ENCODE data around the gene NFATC2IP.

DNA sequence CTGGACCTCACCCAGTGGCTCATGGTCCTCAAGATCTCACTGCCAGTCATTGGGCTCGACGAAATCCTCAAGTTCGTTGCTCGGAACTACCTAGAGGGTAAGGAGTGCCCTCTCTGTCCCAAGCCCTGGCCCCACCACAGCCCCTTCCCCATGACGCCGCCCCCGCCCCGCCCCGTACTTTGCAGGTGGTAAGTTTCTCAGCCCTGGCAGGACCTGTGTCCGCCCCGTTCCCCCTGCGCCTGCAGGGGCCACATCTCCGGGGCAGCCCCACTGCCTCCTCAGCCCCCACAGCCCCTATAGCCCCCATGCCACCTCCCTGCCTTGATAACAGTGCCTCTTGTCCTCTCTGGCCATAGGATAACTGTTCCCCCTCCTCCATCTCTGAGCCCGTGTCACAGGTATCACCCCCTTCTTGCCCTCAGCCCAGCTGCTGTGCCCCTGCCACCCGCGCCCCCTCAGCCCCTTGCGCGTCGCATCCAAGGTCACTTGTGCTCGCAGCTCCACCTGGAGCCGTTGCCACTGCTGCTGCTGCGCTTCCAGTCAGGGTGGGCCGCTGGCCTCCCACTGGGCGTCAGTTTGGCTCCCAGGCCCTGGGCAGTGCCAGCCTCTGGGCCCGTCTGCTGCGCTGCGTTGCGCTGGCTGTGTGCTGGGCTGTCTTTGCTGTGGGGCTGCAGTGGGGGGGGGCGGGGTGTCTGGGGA, 47.2 kb upstream of the NFATC2IP start:
- TF ChIP-seq CTCF (IDR thresholded peaks at IDR 0.05) = no peak
- no peak for TF ChIP-seq EP300 (IDR thresholded peaks at IDR 0.05)

All from tibial nerve (tissue), 4 donors.